WTC11 (cell line): ENCODE measurements around the gene CXCL8.

Experiments used
- ATF1 ChIP-seq: sonication (generic); formaldehyde crosslinking; IDR thresholded peaks from 2 replicates; pipeline ENCODE4 v1.8.1; 2023; ENCODE audit warnings: mild to moderate bottlenecking, moderate library complexity, missing genetic modification reagents
- CREB1 ChIP-seq: sonication (generic); formaldehyde crosslinking; IDR thresholded peaks from 2 replicates; pipeline ENCODE4 v1.8.0; 2023; ENCODE audit warnings: mild to moderate bottlenecking, missing genetic modification reagents
- ETV6 ChIP-seq: sonication (generic); formaldehyde crosslinking; IDR thresholded peaks from 2 replicates; pipeline ENCODE4 v1.8.1; 2022; ENCODE audit warnings: mild to moderate bottlenecking, missing genetic modification reagents
- SMAD4 ChIP-seq: sonication (generic); formaldehyde crosslinking; IDR thresholded peaks from 2 replicates; pipeline ENCODE4 v1.8.0; 2022; ENCODE audit warnings: mild to moderate bottlenecking, missing genetic modification reagents
- ZNF317 ChIP-seq: sonication (generic); formaldehyde crosslinking; IDR thresholded peaks from 2 replicates; pipeline ENCODE4 v1.8.1; 2023; ENCODE audit warnings: low read depth, mild to moderate bottlenecking, moderate library complexity, missing genetic modification reagents, borderline replicate concordance
- TF ChIP-seq, protein P1 (sequence below): fragments of 200-600 bp; IDR thresholded peaks from 2 replicates; pipeline ENCODE4 v1.8.0; 2022; ENCODE audit warnings: antibody characterized with exemption

DNA sequence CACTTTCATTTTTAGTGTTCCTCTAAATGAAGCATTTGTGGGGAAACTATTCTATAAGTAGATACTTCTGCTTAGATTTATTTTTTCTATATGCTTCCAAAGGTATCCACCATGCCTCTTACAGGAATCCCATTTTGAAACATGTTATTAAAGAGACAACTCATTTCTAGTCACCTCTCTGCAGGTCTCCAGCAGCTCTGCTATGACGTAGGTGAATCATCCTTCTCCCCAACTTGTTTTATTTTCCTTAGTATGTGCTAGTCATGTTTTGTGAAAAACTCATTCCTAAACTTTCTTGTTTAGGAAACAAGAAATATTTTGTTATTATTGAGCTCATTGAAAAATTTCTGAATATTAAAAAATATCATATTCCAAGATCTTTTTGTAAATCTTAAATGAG lies 12.8 kb downstream of the CXCL8 start:
- TF ChIP-seq, protein P1, sequence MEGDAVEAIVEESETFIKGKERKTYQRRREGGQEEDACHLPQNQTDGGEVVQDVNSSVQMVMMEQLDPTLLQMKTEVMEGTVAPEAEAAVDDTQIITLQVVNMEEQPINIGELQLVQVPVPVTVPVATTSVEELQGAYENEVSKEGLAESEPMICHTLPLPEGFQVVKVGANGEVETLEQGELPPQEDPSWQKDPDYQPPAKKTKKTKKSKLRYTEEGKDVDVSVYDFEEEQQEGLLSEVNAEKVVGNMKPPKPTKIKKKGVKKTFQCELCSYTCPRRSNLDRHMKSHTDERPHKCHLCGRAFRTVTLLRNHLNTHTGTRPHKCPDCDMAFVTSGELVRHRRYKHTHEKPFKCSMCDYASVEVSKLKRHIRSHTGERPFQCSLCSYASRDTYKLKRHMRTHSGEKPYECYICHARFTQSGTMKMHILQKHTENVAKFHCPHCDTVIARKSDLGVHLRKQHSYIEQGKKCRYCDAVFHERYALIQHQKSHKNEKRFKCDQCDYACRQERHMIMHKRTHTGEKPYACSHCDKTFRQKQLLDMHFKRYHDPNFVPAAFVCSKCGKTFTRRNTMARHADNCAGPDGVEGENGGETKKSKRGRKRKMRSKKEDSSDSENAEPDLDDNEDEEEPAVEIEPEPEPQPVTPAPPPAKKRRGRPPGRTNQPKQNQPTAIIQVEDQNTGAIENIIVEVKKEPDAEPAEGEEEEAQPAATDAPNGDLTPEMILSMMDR: no peak
- TF ChIP-seq CREB1 (CRISPR knock-in tag): no peak
- TF ChIP-seq ETV6: no peak
- TF ChIP-seq ZNF317 (CRISPR knock-in tag): no peak
- no peak for TF ChIP-seq ATF1 (CRISPR knock-in tag)
- no peak for TF ChIP-seq SMAD4 (CRISPR knock-in tag)
